ENCODE results near the gene KIAA1328. TPM values are rescaled to one million over a fixed set of nuclear protein-coding genes. Genes with fewer than 3 reads are reported as not detected.

The KIAA1328 gene
- total RNA-seq: 1 to 10 TPM; 5.4 to 9.7 (median 8.2) TPM
- polyA plus RNA-seq: 2.6 TPM
- long read RNA-seq, donor 1, full-length matches to known transcripts: 4 of 7 reads
- long read RNA-seq, donor 1, partial matches to known transcripts: 0 of 7 reads
- long read RNA-seq, donor 1, other reads (novel, unspliced or antisense): 3 of 7 reads
- long read RNA-seq, donor 2, full-length matches to known transcripts: 2 of 5 reads
- long read RNA-seq, donor 2, partial matches to known transcripts: 1 of 5 reads
- long read RNA-seq, donor 2, other reads (novel, unspliced or antisense): 2 of 5 reads
- long read RNA-seq, donor 3, full-length matches to known transcripts: 8 of 17 reads
- long read RNA-seq, donor 3, partial matches to known transcripts: 1 of 17 reads
- long read RNA-seq, donor 3, other reads (novel, unspliced or antisense): 8 of 17 reads
- long read RNA-seq, donor 4, full-length matches to known transcripts: 3 of 3 reads
- long read RNA-seq, donor 4, partial matches to known transcripts: 0 of 3 reads
- long read RNA-seq, donor 4, other reads (novel, unspliced or antisense): 0 of 3 reads

DNA sequence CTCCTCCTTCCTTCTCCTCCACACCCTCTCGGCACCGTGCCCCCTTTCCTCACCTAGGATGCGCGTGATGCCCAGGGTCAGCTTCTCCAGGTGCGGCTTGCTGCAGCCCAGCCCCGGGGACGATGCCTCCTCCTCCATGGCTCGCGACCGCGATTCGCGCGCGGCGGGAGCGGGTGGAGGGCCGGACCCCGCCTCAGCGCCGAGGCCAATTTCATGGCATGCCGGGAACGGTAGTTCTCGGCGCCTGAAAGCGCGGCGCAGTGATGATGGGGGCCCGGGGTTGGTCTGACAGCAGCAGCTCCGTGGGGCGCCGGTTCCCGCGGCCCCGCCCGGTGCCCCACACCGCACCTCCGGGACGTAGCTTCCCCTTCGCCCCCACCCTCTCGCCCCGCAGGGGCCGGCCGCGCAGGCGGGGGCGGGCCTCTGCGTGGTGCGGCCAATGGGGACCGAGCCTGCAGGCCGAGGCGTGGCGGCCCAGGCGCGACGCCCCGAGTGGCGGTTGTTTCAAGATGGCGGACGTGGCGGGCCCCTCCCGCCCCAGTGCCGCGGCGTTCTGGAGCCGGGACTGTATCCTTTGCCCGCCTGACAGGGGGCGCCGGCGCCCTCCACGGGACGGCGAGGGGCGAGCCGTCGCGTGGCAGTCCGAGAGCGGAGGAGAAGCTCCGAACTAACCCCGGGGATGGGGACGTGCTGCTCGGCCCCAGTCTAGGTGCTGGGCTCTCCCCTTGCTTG lies at the start of gene KIAA1328, which contains the start of gene TPGS2:
TSS of gene KIAA1328 (plus strand) at position 498 of the 732 bp plus-strand sequence. CDS start at position 510, 12 bp downstream.
TSS of gene TPGS2 (minus strand) at position 373 of the 732 bp plus-strand sequence. CDS start at position 138, 235 bp downstream.
- under 1% methylated on average over 83 of the region's 83 CpGs for WGBS
- no peaks in the 10 kb centered on the region for H3K27me3 ChIP-seq (ENCODE audit: control insufficient read depth, insufficient read depth)
- H3K4me3 ChIP-seq (ENCODE audit: low read length): peak within 1 kb of the TSS; percentile 57
- intact Hi-C loops (cut with DNase I): no loop called here
- peak; percentile 87 to 95 (median 95) for DNase-seq
- no peaks in the 10 kb centered on the region for H3K4me1 ChIP-seq (ENCODE audit: control insufficient read depth, insufficient read depth, low read length)
- H3K27ac ChIP-seq (ENCODE audit: low read length): peak within 1 kb of the TSS; percentile 13
- H3K9me3 ChIP-seq (ENCODE audit: control insufficient read depth, low read length): no peaks in the 10 kb centered on the region
- ATAC-seq: peak; percentile 98 to 99

GRCh38 chr18:36780748-36781147 lies 48.2 kb upstream of the KIAA1328 start:
- Histone ChIP-seq H3K27me3 (ENCODE audit: control insufficient read depth, insufficient read depth) (no peaks in the 10 kb centered on the region), H3K4me1 (ENCODE audit: control insufficient read depth, insufficient read depth, low read length) (peaks cover 2% of the 10 kb centered on the region), H3K9me3 (ENCODE audit: control insufficient read depth, low read length) (no peaks in the 10 kb centered on the region), H3K27ac (ENCODE audit: low read length) (no peak overlapping the region), H3K4me3 (ENCODE audit: low read length) (no peak overlapping the region)
- DNase-seq (no peak), ATAC-seq (no peak)
- intact Hi-C loops (cut with DNase I): no loop called here
- 78% methylated on average over 2 of the region's 2 CpGs for WGBS

DNA sequence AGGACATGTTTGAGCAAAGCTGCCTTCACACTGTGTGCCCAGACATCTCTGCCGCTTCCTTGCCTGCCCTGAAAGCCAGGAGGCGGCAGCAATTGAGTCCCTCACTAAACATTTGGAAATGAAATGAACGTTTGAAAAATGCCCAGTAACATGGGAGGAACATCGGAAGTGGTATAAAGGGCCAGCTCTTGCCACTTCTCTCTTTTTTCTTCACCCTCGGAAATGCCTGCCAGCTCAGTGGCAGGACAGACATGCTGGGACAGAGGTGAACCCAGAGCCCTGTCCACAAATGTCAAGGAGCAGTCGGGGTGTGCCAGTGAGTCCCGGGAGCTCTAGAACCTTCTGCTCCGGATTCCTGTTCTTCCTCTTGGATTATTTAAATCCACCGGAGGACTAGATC lies 46.2 kb upstream of the KIAA1328 start:
- intact Hi-C loops (cut with DNase I): no loop called here
- Histone ChIP-seq H3K27me3 (ENCODE audit: control insufficient read depth, insufficient read depth) (no peaks in the 10 kb centered on the region), H3K9me3 (ENCODE audit: control insufficient read depth, low read length) (no peaks in the 10 kb centered on the region), H3K4me3 (ENCODE audit: low read length) (no peak overlapping the region), H3K4me1 (ENCODE audit: control insufficient read depth, insufficient read depth, low read length) (peaks cover 2% of the 10 kb centered on the region), H3K27ac (ENCODE audit: low read length) (no peak overlapping the region)
- 80% methylated on average over 9 of the region's 9 CpGs for WGBS
- ATAC-seq (no peak), DNase-seq (no peak)

DNA sequence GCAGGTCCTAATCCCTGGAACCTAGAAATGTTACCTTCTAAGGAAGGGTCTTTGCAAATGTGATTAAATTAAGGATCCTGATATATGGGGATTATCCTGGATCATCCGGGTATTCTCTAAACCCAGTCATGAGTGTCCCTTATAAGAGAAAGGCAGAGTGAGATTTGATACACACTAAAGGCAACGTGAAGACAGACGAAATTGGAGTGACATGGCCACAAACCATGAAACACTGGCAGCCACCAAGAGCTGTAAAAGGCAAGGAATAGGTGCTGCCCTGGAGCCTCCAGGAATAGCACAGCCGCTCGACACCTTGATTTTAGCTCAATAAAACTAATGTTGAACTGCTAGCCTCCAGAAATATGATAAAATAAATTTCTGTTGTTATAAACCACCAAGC lies 45.1 kb upstream of the KIAA1328 start:
- no peaks in the 10 kb centered on the region for H3K27me3 ChIP-seq (ENCODE audit: control insufficient read depth, insufficient read depth)
- WGBS: 84% methylated on average over 5 of the region's 5 CpGs
- H3K4me3 ChIP-seq (ENCODE audit: low read length): no peak overlapping the region
- no peaks in the 10 kb centered on the region for H3K9me3 ChIP-seq (ENCODE audit: control insufficient read depth, low read length)
- intact Hi-C loops (cut with DNase I): no loop called here
- H3K4me1 ChIP-seq (ENCODE audit: control insufficient read depth, insufficient read depth, low read length): peaks cover 2% of the 10 kb centered on the region
- DNase-seq (no peak), ATAC-seq (no peak)
- H3K27ac ChIP-seq (ENCODE audit: low read length): no peak overlapping the region

GRCh38 chr18:36786686-36787085 lies 42.2 kb upstream of the KIAA1328 start:
- WGBS: 33% methylated on average over 4 of the region's 4 CpGs
- DNase-seq (peak; percentile 62 to 90 (median 86)), ATAC-seq (peak; percentile 89 to 94)
- no peaks in the 10 kb centered on the region for H3K27me3 ChIP-seq (ENCODE audit: control insufficient read depth, insufficient read depth)
- H3K27ac ChIP-seq (ENCODE audit: low read length): no peak overlapping the region
- no peak overlapping the region for H3K4me3 ChIP-seq (ENCODE audit: low read length)
- intact Hi-C loops (cut with DNase I): no loop called here
- no peaks in the 10 kb centered on the region for H3K9me3 ChIP-seq (ENCODE audit: control insufficient read depth, low read length)
- H3K4me1 ChIP-seq (ENCODE audit: control insufficient read depth, insufficient read depth, low read length): peaks cover 2% of the 10 kb centered on the region

DNA sequence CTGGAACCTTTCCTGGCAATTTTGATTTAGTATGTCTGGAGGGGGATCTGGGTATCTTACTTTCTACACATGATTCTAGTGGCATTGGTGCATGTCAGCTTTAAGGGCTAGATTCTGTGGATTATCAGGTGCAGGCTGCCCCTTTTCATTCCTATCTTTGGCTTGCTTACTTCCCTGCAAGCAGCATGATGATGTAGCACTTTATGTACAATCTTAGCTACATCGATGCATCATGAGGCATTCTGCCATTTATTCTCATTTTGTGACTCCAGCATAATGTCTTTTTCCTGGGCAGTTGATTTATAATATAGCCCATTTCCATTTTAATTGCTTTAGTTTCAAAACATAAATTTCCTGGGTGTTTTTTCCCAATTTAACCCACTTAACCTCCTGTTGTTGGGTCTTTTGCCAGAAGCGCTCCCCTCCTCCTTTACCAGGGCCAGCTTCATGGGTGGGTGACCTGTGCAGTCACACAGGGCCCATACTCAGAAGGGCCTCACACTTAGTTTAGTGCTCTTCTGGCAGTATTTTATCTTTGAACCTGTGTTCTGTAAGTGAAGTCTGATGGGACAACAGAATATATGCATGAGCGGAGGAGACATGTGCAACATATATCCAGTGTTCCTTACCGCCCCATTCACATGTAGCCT lies 36.2 kb upstream of the KIAA1328 start:
- DNase-seq (no peak), ATAC-seq (no peak)
- Histone ChIP-seq H3K27me3 (ENCODE audit: control insufficient read depth, insufficient read depth) (no peaks in the 10 kb centered on the region), H3K4me1 (ENCODE audit: control insufficient read depth, insufficient read depth, low read length) (peaks cover 2% of the 10 kb centered on the region), H3K27ac (ENCODE audit: low read length) (no peak overlapping the region), H3K9me3 (ENCODE audit: control insufficient read depth, low read length) (no peaks in the 10 kb centered on the region), H3K4me3 (ENCODE audit: low read length) (no peak overlapping the region)
- 96% methylated on average over 4 of the region's 4 CpGs for WGBS
- intact Hi-C loops (cut with DNase I): loop anchor here in 1 of 4 donors (2.0 kb wide), 1 partner anchor 60 kb away; no protein-coding TSS in a partner anchor

- intact Hi-C loops (cut with DNase I): no loop called here
Measured at GRCh38 chr18:36798738-36799473, 30.0 kb upstream of the KIAA1328 start.

DNA sequence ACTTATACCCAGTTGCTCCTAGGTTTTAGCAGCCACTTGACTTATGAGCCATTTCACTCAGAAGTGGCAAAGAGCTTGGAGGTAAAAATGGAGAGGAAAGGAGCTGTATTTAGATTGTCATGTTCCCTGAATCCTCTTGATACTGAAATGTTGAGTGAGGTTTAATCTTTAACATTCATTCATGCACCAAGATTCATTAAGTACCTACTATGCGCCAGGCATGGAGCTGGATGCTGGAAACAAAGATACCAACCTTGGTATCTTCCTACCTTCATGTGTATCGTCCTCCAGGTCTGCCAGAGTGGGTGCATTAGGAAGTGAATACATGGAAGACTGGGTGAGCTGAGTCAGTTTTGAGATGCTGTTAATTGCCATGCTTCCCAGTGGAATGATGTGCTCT lies 23.8 kb upstream of the KIAA1328 start:
- 97% methylated on average over 2 of the region's 2 CpGs for WGBS
- no peak for ATAC-seq
- no peaks in the 10 kb centered on the region for H3K9me3 ChIP-seq (ENCODE audit: control insufficient read depth, low read length)

More at GRCh38 chr18:36798738-36799473, 30.0 kb upstream of the KIAA1328 start:
- DNase-seq (no peak), ATAC-seq (no peak)
- no peaks in the 10 kb centered on the region for H3K27me3 ChIP-seq (ENCODE audit: control insufficient read depth, insufficient read depth)
- no peak overlapping the region for H3K27ac ChIP-seq (ENCODE audit: low read length)
- WGBS: 84% methylated on average over 3 of the region's 3 CpGs
- H3K4me1 ChIP-seq (ENCODE audit: control insufficient read depth, insufficient read depth, low read length): no peaks in the 10 kb centered on the region
- H3K9me3 ChIP-seq (ENCODE audit: control insufficient read depth, low read length): no peaks in the 10 kb centered on the region
- H3K4me3 ChIP-seq (ENCODE audit: low read length): no peak overlapping the region

GRCh38 chr18:36808681-36809080 lies 20.2 kb upstream of the KIAA1328 start:
- no peak for ATAC-seq

More for the DNA sequence above, 23.8 kb upstream of the KIAA1328 start:
- Histone ChIP-seq H3K4me1 (ENCODE audit: control insufficient read depth, insufficient read depth, low read length) (no peaks in the 10 kb centered on the region), H3K4me3 (ENCODE audit: low read length) (no peak overlapping the region), H3K27me3 (ENCODE audit: control insufficient read depth, insufficient read depth) (no peaks in the 10 kb centered on the region), H3K27ac (ENCODE audit: low read length) (no peak overlapping the region)
- no peak for DNase-seq
- intact Hi-C loops (cut with DNase I): loop anchor here in 1 of 4 donors (5.0 kb wide), 1 partner anchor 118 kb away; no protein-coding TSS in a partner anchor

More at GRCh38 chr18:36808681-36809080, 20.2 kb upstream of the KIAA1328 start:
- Histone ChIP-seq H3K9me3 (ENCODE audit: control insufficient read depth, low read length) (no peaks in the 10 kb centered on the region), H3K4me1 (ENCODE audit: control insufficient read depth, insufficient read depth, low read length) (no peaks in the 10 kb centered on the region), H3K27ac (ENCODE audit: low read length) (no peak overlapping the region), H3K4me3 (ENCODE audit: low read length) (no peak overlapping the region), H3K27me3 (ENCODE audit: control insufficient read depth, insufficient read depth) (no peaks in the 10 kb centered on the region)
- DNase-seq: no peak
- intact Hi-C loops (cut with DNase I): loop anchor here in 1 of 4 donors (5.0 kb wide), 1 partner anchor 121 kb away; no protein-coding TSS in a partner anchor
- 82% methylated on average over 2 of the region's 2 CpGs for WGBS
